ENCODE results near the gene PDCD1LG2.

DNA sequence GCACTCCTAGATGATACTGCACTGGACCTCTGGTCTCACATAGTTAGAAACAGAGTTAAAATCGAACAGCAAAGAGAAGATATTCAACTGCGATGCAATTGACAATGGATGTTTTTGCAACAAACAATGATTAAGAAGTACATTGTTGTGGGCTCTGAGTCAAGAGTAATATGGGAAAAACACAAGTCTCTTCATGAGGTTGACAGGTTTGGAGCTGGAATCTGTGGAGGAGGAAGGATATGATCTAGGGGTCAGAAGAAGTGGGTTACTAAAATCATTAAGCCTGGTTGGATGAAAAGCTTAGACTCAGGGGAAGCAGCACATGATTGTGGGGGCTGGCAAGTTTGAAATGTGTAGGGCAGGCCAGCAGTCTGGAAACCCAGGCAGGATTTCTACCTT lies 53.1 kb downstream of the PDCD1LG2 start:
- TF ChIP-seq, protein P1, sequence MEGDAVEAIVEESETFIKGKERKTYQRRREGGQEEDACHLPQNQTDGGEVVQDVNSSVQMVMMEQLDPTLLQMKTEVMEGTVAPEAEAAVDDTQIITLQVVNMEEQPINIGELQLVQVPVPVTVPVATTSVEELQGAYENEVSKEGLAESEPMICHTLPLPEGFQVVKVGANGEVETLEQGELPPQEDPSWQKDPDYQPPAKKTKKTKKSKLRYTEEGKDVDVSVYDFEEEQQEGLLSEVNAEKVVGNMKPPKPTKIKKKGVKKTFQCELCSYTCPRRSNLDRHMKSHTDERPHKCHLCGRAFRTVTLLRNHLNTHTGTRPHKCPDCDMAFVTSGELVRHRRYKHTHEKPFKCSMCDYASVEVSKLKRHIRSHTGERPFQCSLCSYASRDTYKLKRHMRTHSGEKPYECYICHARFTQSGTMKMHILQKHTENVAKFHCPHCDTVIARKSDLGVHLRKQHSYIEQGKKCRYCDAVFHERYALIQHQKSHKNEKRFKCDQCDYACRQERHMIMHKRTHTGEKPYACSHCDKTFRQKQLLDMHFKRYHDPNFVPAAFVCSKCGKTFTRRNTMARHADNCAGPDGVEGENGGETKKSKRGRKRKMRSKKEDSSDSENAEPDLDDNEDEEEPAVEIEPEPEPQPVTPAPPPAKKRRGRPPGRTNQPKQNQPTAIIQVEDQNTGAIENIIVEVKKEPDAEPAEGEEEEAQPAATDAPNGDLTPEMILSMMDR (conservative IDR thresholded peaks at IDR 0.05; ENCODE audit: low read depth in 2 of 2), result no peak
- TF ChIP-seq POLR2AphosphoS5 (IDR thresholded peaks at IDR 0.05; ENCODE audit: low read depth), result no peak
- no peak for TF ChIP-seq ZNF331 (CRISPR knock-in tag; IDR thresholded peaks at IDR 0.05; ENCODE audit: low read depth)
- TF ChIP-seq, protein P2, sequence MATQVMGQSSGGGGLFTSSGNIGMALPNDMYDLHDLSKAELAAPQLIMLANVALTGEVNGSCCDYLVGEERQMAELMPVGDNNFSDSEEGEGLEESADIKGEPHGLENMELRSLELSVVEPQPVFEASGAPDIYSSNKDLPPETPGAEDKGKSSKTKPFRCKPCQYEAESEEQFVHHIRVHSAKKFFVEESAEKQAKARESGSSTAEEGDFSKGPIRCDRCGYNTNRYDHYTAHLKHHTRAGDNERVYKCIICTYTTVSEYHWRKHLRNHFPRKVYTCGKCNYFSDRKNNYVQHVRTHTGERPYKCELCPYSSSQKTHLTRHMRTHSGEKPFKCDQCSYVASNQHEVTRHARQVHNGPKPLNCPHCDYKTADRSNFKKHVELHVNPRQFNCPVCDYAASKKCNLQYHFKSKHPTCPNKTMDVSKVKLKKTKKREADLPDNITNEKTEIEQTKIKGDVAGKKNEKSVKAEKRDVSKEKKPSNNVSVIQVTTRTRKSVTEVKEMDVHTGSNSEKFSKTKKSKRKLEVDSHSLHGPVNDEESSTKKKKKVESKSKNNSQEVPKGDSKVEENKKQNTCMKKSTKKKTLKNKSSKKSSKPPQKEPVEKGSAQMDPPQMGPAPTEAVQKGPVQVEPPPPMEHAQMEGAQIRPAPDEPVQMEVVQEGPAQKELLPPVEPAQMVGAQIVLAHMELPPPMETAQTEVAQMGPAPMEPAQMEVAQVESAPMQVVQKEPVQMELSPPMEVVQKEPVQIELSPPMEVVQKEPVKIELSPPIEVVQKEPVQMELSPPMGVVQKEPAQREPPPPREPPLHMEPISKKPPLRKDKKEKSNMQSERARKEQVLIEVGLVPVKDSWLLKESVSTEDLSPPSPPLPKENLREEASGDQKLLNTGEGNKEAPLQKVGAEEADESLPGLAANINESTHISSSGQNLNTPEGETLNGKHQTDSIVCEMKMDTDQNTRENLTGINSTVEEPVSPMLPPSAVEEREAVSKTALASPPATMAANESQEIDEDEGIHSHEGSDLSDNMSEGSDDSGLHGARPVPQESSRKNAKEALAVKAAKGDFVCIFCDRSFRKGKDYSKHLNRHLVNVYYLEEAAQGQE (IDR thresholded peaks at IDR 0.05; ENCODE audit: unreplicated experiment), result no peak
- TF ChIP-seq EZH2phosphoT487 (IDR thresholded peaks at IDR 0.05; ENCODE audit: unreplicated experiment), result no peak
- TF ChIP-seq EZH2 (IDR thresholded peaks at IDR 0.05; ENCODE audit: low read depth, unreplicated experiment), result no peak
- no peak for TF ChIP-seq CREB1 (CRISPR knock-in tag; IDR thresholded peaks at IDR 0.05; ENCODE audit: low read depth)
- TF ChIP-seq JUNB (IDR thresholded peaks at IDR 0.05; ENCODE audit: unreplicated experiment), result no peak
- TF ChIP-seq STAT1 (IDR thresholded peaks at IDR 0.05; ENCODE audit: unreplicated experiment), result no peak

Data from GM23338 (cell line).